ENCODE measurements around the gene JPH3.

The JPH3 gene

DNA sequence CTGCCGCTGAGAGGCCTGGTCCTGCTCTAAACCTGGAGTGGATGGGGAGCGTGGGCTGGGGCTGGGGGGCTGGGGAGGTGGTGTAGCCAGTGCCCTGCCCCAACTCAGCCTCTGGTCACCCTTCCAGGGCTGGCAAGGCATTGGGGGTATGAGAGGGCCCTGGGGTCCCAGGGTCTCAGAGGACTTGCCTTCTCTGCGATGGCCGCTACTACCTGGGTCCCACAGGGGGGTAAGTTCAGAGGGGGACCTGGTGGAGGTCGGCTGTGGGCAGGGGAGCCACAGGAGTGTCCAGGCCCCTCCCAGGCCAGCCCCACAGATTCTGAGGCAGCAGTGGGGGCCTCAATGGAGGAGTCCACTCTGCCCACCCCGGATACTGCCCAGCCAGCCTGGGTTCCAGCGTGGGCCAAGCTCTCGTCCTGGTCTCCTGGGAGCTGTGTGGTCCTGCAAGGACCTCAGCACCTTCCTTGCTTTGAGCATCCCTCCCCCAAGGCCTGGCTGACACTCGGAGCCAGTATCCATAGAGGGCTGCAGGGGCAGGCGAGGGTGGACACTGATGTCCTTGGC lies 20.5 kb downstream of the JPH3 start:
- TF ChIP-seq, protein P1, sequence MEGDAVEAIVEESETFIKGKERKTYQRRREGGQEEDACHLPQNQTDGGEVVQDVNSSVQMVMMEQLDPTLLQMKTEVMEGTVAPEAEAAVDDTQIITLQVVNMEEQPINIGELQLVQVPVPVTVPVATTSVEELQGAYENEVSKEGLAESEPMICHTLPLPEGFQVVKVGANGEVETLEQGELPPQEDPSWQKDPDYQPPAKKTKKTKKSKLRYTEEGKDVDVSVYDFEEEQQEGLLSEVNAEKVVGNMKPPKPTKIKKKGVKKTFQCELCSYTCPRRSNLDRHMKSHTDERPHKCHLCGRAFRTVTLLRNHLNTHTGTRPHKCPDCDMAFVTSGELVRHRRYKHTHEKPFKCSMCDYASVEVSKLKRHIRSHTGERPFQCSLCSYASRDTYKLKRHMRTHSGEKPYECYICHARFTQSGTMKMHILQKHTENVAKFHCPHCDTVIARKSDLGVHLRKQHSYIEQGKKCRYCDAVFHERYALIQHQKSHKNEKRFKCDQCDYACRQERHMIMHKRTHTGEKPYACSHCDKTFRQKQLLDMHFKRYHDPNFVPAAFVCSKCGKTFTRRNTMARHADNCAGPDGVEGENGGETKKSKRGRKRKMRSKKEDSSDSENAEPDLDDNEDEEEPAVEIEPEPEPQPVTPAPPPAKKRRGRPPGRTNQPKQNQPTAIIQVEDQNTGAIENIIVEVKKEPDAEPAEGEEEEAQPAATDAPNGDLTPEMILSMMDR (IDR thresholded peaks at IDR 0.05; ENCODE audit: extremely low read depth, insufficient read depth, missing control alignments) = no peak
- in situ Hi-C loops (cut with MboI; ENCODE audit: low pct_unique_long_range_greater_than_20kb, low sequenced_read_pairs, unreplicated experiment) = no loop called here

GRCh38 chr16:87625241-87625797 lies 23.0 kb downstream of the JPH3 start:
- TF ChIP-seq, protein P1 (IDR thresholded peaks at IDR 0.05; ENCODE audit: extremely low read depth, insufficient read depth, missing control alignments) = no peak
- in situ Hi-C loops (cut with MboI; ENCODE audit: low pct_unique_long_range_greater_than_20kb, low sequenced_read_pairs, unreplicated experiment) = no loop called here
- DNase-seq (ENCODE audit: low spot score) = no peak

More for the DNA sequence above, 20.5 kb downstream of the JPH3 start:
- DNase-seq (ENCODE audit: low spot score) = no peak

DNA sequence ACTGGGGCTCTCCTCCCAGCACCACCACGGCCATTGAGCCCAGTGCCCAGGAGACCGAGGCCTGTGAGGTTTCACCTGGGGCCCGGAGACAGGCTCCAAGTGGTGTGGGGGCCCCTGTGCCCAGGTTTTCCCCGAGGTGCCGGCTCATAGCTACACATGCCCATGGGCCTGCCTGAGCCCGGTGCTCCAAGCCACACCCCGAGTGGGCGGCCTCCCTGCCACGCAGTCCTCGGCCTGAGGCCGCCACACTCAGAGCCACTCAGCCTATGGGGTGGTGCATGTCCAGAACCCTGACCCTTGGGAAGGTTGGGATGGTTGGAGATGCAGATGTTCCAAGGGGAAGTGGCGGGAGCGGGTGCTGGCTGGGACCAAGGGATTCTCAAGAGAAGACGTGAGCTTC lies 24.1 kb downstream of the JPH3 start:
- TF ChIP-seq, protein P1 (IDR thresholded peaks at IDR 0.05; ENCODE audit: extremely low read depth, insufficient read depth, missing control alignments) = no peak
- no peak for DNase-seq (ENCODE audit: low spot score)
- in situ Hi-C loops (cut with MboI; ENCODE audit: low pct_unique_long_range_greater_than_20kb, low sequenced_read_pairs, unreplicated experiment) = no loop called here

DNA sequence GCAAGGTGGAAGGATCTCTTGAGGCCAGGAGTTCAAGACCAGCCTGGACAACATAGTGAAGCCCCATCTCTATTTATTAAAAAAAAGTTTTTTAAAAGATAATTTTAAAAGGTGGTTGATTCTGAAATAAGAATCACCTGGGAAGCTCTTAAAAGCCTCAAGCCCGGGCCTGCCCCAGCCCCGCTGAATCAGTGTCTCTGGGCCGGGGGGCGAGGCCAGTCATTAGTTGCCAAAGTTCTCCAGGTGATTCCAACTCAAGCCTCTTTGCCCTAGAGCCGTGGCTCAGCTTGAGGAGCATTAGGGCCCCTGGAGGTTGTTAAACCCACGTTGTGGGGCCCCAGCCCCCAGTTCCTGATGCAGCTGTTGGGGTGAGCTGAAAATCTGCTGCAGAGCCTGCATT lies 24.6 kb downstream of the JPH3 start:
- TF ChIP-seq, protein P1 (IDR thresholded peaks at IDR 0.05; ENCODE audit: extremely low read depth, insufficient read depth, missing control alignments) = no peak
- in situ Hi-C loops (cut with MboI; ENCODE audit: low pct_unique_long_range_greater_than_20kb, low sequenced_read_pairs, unreplicated experiment) = no loop called here
- no peak for DNase-seq (ENCODE audit: low spot score)

DNA sequence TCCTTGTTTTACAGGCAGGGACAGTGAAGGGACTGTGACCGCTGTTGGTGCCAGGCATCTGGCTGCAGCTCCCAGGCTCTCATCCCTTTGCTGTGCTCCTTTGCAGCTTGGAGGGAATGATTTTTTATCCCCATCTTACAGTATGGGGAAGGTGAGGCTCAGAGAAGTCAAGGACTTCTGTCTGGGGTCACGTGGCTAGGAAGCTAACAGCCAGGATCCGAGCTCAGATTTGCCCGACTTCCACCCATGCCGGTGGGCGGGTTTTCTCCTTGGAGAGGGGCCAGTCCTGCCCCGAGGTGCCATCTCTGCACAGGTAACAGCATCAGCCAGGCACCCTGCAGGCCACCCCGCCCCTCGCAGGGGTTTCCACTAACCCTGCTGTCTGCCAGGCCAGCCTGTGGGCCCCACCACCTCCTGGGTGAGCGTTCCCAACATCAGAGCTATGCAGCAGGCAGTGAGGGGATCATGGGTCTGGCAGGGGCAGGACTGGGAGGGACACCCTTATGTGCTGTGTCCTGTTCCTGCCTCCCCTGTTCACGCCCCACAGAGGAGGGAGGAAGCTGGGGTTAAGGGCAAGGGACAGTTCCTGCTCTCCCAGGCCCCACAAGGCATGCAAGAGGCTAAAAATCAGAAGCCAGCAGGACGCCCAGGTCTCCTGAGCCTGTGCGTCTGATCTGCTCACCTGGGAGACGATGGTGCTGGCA lies 25.4 kb downstream of the JPH3 start:
- DNase-seq (ENCODE audit: low spot score) = no peak
- TF ChIP-seq, protein P1 (IDR thresholded peaks at IDR 0.05; ENCODE audit: extremely low read depth, insufficient read depth, missing control alignments) = no peak
- in situ Hi-C loops (cut with MboI; ENCODE audit: low pct_unique_long_range_greater_than_20kb, low sequenced_read_pairs, unreplicated experiment) = no loop called here

- in situ Hi-C loops (cut with MboI; ENCODE audit: low pct_unique_long_range_greater_than_20kb, low sequenced_read_pairs, unreplicated experiment) = no loop called here
These were observed 26.1 kb downstream of the JPH3 start for GRCh38 chr16:87628246-87628923.

More at GRCh38 chr16:87628246-87628923, 26.1 kb downstream of the JPH3 start:
- TF ChIP-seq, protein P1 (IDR thresholded peaks at IDR 0.05; ENCODE audit: extremely low read depth, insufficient read depth, missing control alignments) = no peak
- DNase-seq (ENCODE audit: low spot score) = no peak
